ENCODE data around the gene GARNL3. TPM values are rescaled to one million over a fixed set of nuclear protein-coding genes. Genes with fewer than 3 reads are reported as not detected.

GARNL3 gene
- total and polyA plus RNA-seq, 2 experiments from 2014 or later = 8.7 to 21.9 TPM

DNA sequence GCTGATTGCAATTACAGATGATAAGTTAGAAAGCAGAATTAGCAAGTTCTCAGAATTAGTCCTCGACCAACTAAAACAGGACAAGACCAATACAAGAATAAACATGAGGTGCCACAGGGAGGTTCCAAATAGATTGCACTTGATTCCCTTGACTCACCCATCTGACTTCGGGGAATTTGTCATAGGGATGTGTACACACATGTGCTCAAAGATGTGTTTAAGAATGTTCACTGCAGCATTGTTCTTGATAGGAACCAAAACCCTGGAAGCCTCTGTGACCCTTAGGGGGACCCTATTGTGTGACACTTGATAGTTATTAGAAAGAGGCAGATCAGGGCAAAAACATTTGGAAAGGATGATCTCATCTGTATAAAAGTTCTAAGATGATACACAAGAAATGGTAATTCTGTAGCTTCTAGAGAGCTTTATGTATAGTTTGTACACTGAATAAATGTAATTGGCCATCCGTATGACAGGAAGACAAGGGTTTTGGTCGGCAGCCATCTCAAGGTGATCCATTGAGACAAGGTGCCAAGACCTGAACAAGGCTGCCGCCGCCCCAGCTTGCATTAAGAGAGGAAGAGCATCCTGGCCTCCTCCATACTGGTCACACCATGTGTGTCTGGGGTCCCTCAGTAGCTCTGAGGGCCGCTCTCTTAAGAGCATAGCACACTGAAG lies 48.2 kb upstream of the GARNL3 start:
- Mint-ChIP-seq H3K9me3 (no peaks in the 10 kb centered on the region), H3K36me3 (ENCODE audit: low read depth) (no peaks in the 10 kb centered on the region), H3K27me3 (ENCODE audit: insufficient read depth, low read depth, poor library complexity) (peaks cover 4% of the 10 kb centered on the region), H3K27ac (no peak overlapping the region), H3K4me1 (peaks cover 12% of the 10 kb centered on the region), H3K4me3 (no peak overlapping the region)
- no peaks in the 10 kb centered on the region for H4K20me1 ChIP-seq (replicated peaks; ENCODE audit: insufficient read depth)
- H3K4me2 ChIP-seq = no peak overlapping the region
- no peaks in the 10 kb centered on the region for H3K4me1 ChIP-seq (ENCODE audit: insufficient read depth)
- no peaks in the 10 kb centered on the region for H3F3A ChIP-seq (replicated peaks; ENCODE audit: low read depth)
- no peak overlapping the region for H3K4me3 ChIP-seq
- no peak overlapping the region for H2AFZ ChIP-seq
- TF ChIP-seq EZH2 (IDR thresholded peaks at IDR 0.05; ENCODE audit: low read depth, unreplicated experiment) (no peak), EZH2phosphoT487 (IDR thresholded peaks at IDR 0.05; ENCODE audit: unreplicated experiment) (no peak), ZNF114 (CRISPR knock-in tag; IDR thresholded peaks at IDR 0.05) (no peak), CREB1 (CRISPR knock-in tag; IDR thresholded peaks at IDR 0.05; ENCODE audit: low read depth) (no peak), POLR2AphosphoS5 (IDR thresholded peaks at IDR 0.05; ENCODE audit: low read depth) (no peak), STAT1 (IDR thresholded peaks at IDR 0.05; ENCODE audit: unreplicated experiment) (no peak), JUNB (IDR thresholded peaks at IDR 0.05; ENCODE audit: unreplicated experiment) (no peak), ZNF331 (CRISPR knock-in tag; IDR thresholded peaks at IDR 0.05; ENCODE audit: low read depth) (no peak), NANOG (IDR thresholded peaks at IDR 0.05; ENCODE audit: borderline replicate concordance) (no peak)
- TF ChIP-seq, protein P1, sequence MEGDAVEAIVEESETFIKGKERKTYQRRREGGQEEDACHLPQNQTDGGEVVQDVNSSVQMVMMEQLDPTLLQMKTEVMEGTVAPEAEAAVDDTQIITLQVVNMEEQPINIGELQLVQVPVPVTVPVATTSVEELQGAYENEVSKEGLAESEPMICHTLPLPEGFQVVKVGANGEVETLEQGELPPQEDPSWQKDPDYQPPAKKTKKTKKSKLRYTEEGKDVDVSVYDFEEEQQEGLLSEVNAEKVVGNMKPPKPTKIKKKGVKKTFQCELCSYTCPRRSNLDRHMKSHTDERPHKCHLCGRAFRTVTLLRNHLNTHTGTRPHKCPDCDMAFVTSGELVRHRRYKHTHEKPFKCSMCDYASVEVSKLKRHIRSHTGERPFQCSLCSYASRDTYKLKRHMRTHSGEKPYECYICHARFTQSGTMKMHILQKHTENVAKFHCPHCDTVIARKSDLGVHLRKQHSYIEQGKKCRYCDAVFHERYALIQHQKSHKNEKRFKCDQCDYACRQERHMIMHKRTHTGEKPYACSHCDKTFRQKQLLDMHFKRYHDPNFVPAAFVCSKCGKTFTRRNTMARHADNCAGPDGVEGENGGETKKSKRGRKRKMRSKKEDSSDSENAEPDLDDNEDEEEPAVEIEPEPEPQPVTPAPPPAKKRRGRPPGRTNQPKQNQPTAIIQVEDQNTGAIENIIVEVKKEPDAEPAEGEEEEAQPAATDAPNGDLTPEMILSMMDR (conservative IDR thresholded peaks at IDR 0.05; ENCODE audit: low read depth in 2 of 2) = no peak
- TF ChIP-seq, protein P2, sequence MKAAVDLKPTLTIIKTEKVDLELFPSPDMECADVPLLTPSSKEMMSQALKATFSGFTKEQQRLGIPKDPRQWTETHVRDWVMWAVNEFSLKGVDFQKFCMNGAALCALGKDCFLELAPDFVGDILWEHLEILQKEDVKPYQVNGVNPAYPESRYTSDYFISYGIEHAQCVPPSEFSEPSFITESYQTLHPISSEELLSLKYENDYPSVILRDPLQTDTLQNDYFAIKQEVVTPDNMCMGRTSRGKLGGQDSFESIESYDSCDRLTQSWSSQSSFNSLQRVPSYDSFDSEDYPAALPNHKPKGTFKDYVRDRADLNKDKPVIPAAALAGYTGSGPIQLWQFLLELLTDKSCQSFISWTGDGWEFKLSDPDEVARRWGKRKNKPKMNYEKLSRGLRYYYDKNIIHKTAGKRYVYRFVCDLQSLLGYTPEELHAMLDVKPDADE (IDR thresholded peaks at IDR 0.05) = no peak
- TF ChIP-seq, protein P3, sequence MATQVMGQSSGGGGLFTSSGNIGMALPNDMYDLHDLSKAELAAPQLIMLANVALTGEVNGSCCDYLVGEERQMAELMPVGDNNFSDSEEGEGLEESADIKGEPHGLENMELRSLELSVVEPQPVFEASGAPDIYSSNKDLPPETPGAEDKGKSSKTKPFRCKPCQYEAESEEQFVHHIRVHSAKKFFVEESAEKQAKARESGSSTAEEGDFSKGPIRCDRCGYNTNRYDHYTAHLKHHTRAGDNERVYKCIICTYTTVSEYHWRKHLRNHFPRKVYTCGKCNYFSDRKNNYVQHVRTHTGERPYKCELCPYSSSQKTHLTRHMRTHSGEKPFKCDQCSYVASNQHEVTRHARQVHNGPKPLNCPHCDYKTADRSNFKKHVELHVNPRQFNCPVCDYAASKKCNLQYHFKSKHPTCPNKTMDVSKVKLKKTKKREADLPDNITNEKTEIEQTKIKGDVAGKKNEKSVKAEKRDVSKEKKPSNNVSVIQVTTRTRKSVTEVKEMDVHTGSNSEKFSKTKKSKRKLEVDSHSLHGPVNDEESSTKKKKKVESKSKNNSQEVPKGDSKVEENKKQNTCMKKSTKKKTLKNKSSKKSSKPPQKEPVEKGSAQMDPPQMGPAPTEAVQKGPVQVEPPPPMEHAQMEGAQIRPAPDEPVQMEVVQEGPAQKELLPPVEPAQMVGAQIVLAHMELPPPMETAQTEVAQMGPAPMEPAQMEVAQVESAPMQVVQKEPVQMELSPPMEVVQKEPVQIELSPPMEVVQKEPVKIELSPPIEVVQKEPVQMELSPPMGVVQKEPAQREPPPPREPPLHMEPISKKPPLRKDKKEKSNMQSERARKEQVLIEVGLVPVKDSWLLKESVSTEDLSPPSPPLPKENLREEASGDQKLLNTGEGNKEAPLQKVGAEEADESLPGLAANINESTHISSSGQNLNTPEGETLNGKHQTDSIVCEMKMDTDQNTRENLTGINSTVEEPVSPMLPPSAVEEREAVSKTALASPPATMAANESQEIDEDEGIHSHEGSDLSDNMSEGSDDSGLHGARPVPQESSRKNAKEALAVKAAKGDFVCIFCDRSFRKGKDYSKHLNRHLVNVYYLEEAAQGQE (IDR thresholded peaks at IDR 0.05; ENCODE audit: unreplicated experiment) = no peak
- TF ChIP-seq, protein P4, sequence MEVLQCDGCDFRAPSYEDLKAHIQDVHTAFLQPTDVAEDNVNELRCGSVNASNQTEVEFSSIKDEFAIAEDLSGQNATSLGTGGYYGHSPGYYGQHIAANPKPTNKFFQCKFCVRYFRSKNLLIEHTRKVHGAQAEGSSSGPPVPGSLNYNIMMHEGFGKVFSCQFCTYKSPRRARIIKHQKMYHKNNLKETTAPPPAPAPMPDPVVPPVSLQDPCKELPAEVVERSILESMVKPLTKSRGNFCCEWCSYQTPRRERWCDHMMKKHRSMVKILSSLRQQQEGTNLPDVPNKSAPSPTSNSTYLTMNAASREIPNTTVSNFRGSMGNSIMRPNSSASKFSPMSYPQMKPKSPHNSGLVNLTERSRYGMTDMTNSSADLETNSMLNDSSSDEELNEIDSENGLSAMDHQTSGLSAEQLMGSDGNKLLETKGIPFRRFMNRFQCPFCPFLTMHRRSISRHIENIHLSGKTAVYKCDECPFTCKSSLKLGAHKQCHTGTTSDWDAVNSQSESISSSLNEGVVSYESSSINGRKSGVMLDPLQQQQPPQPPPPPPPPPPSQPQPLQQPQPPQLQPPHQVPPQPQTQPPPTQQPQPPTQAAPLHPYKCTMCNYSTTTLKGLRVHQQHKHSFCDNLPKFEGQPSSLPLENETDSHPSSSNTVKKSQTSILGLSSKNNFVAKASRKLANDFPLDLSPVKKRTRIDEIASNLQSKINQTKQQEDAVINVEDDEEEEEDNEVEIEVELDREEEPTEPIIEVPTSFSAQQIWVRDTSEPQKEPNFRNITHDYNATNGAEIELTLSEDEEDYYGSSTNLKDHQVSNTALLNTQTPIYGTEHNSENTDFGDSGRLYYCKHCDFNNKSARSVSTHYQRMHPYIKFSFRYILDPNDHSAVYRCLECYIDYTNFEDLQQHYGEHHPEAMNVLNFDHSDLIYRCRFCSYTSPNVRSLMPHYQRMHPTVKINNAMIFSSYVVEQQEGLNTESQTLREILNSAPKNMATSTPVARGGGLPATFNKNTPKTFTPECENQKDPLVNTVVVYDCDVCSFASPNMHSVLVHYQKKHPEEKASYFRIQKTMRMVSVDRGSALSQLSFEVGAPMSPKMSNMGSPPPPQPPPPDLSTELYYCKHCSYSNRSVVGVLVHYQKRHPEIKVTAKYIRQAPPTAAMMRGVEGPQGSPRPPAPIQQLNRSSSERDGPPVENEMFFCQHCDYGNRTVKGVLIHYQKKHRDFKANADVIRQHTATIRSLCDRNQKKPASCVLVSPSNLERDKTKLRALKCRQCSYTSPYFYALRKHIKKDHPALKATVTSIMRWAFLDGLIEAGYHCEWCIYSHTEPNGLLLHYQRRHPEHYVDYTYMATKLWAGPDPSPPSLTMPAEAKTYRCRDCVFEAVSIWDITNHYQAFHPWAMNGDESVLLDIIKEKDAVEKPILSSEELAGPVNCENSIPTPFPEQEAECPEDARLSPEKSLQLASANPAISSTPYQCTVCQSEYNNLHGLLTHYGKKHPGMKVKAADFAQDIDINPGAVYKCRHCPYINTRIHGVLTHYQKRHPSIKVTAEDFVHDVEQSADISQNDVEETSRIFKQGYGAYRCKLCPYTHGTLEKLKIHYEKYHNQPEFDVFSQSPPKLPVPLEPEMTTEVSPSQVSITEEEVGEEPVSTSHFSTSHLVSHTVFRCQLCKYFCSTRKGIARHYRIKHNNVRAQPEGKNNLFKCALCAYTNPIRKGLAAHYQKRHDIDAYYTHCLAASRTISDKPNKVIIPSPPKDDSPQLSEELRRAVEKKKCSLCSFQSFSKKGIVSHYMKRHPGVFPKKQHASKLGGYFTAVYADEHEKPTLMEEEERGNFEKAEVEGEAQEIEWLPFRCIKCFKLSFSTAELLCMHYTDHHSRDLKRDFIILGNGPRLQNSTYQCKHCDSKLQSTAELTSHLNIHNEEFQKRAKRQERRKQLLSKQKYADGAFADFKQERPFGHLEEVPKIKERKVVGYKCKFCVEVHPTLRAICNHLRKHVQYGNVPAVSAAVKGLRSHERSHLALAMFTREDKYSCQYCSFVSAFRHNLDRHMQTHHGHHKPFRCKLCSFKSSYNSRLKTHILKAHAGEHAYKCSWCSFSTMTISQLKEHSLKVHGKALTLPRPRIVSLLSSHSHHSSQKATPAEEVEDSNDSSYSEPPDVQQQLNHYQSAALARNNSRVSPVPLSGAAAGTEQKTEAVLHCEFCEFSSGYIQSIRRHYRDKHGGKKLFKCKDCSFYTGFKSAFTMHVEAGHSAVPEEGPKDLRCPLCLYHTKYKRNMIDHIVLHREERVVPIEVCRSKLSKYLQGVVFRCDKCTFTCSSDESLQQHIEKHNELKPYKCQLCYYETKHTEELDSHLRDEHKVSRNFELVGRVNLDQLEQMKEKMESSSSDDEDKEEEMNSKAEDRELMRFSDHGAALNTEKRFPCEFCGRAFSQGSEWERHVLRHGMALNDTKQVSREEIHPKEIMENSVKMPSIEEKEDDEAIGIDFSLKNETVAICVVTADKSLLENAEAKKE (CRISPR knock-in tag; IDR thresholded peaks at IDR 0.05) = no peak
- no peaks in the 10 kb centered on the region for H3K27me3 ChIP-seq (ENCODE audit: insufficient read depth)
- H3K9me2 ChIP-seq (ENCODE audit: insufficient read depth) = no peaks in the 10 kb centered on the region
- DNase-seq (ENCODE audit: low spot score) (no peak), ATAC-seq (no peak)
- H3K27ac ChIP-seq (ENCODE audit: low read depth) = no peak overlapping the region
- no peaks in the 10 kb centered on the region for H3K36me3 ChIP-seq (ENCODE audit: insufficient read depth)
- H3K79me2 ChIP-seq (replicated peaks; ENCODE audit: insufficient read depth) = no peaks in the 10 kb centered on the region
